Measurements from ENCODE around the gene UNC45B. TPM values are rescaled to one million over a fixed set of nuclear protein-coding genes. Genes with fewer than 3 reads are reported as not detected.

UNC45B gene
- total and polyA plus RNA-seq, 2 of the 13 experiments (the other 11 are each of a cell fraction or from before 2014, with no cell fraction given) = 0.01 TPM; not detected in 1

- ChIA-PET POLR2A (no interaction called here), CTCF (ENCODE audit: low intra/inter-chr PET ratio, low total read pairs) (no interaction called here)
- peaks cover 8 to 34% of the 10 kb centered on the region in 2 experiments; a peak in 3 of 5 replicates for H3K27me3 ChIP-seq (ENCODE audit: control insufficient read depth in 1 of 2, insufficient read depth in 2 of 2, low read length in 2 of 2)
- DNase-seq (ENCODE audit: low spot score) (peak; percentile 69), ATAC-seq (no peak), FAIRE-seq (no peak)
- WGBS (ENCODE audit: low lambda C conversion rate) = 11% methylated on average over 4 of the region's 4 CpGs
- intact Hi-C loops (cut with micrococcal nuclease; ENCODE audit: unreplicated experiment) = no loop called here
- peak overlapping the region; percentile 9; the same call in 1 of the 2 replicates for H3K4me2 ChIP-seq (ENCODE audit: low read depth, low read length)
- in situ Hi-C loops (cut with HindIII; ENCODE audit: extremely low pct_ligation_motif_present, low pct_unique_long_range_greater_than_20kb) = no loop called here
- no peaks in the 10 kb centered on the region for H3K36me3 ChIP-seq (replicated peaks in 1 of 2; ENCODE audit: control insufficient read depth in 1 of 2, insufficient read depth in 2 of 2, low read length in 2 of 2)
- H4K20me1 ChIP-seq (ENCODE audit: insufficient read depth, low read length) = no peaks in the 10 kb centered on the region
- H2AFZ ChIP-seq (ENCODE audit: low read length) = no peak overlapping the region
- H3K9me3 ChIP-seq (ENCODE audit: low read length) = no peaks in the 10 kb centered on the region
- H3K79me2 ChIP-seq (ENCODE audit: insufficient read depth, low read length) = peaks cover 6% of the 10 kb centered on the region
- no peak overlapping the region for H3K9ac ChIP-seq (ENCODE audit: insufficient read depth, low read depth, low read length)
- no TSS peak for BruUV-seq (replicated peaks)
- H3K4me1 ChIP-seq (ENCODE audit: insufficient read depth, low read length) = peaks cover 31% of the 10 kb centered on the region
- no peak overlapping the region for H3K27ac ChIP-seq (ENCODE audit: extremely low read length, insufficient read depth, low read length)
- H3K4me3 ChIP-seq (replicated peaks in 1 of 3; ENCODE audit: insufficient read depth in 1 of 3, low read depth in 2 of 3, low read length in 3 of 3) = no peak overlapping the region
- no peak for TF ChIP-seq ZNF709 (CRISPR knock-in tag; IDR thresholded peaks at IDR 0.05)
- 0 out of 2 replicates have a peak, but pooled peaks have one; percentile 11 for TF ChIP-seq ARID5B (CRISPR knock-in tag; IDR thresholded peaks at IDR 0.05)
- no peak for TF ChIP-seq SMAD1 (CRISPR knock-in tag; IDR thresholded peaks at IDR 0.05; ENCODE audit: borderline replicate concordance, low read depth)
- TF ChIP-seq, protein P1, sequence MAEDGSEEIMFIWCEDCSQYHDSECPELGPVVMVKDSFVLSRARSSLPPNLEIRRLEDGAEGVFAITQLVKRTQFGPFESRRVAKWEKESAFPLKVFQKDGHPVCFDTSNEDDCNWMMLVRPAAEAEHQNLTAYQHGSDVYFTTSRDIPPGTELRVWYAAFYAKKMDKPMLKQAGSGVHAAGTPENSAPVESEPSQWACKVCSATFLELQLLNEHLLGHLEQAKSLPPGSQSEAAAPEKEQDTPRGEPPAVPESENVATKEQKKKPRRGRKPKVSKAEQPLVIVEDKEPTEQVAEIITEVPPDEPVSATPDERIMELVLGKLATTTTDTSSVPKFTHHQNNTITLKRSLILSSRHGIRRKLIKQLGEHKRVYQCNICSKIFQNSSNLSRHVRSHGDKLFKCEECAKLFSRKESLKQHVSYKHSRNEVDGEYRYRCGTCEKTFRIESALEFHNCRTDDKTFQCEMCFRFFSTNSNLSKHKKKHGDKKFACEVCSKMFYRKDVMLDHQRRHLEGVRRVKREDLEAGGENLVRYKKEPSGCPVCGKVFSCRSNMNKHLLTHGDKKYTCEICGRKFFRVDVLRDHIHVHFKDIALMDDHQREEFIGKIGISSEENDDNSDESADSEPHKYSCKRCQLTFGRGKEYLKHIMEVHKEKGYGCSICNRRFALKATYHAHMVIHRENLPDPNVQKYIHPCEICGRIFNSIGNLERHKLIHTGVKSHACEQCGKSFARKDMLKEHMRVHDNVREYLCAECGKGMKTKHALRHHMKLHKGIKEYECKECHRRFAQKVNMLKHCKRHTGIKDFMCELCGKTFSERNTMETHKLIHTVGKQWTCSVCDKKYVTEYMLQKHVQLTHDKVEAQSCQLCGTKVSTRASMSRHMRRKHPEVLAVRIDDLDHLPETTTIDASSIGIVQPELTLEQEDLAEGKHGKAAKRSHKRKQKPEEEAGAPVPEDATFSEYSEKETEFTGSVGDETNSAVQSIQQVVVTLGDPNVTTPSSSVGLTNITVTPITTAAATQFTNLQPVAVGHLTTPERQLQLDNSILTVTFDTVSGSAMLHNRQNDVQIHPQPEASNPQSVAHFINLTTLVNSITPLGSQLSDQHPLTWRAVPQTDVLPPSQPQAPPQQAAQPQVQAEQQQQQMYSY (CRISPR knock-in tag; IDR thresholded peaks at IDR 0.05) = no peak
- TF ChIP-seq ZBTB21 (CRISPR knock-in tag; IDR thresholded peaks at IDR 0.05) = no peak
- TF ChIP-seq ZNF710 (CRISPR knock-in tag; IDR thresholded peaks at IDR 0.05; ENCODE audit: borderline replicate concordance) = peak; percentile 24; the same call in 1 of the 2 replicates
- TF ChIP-seq DMAP1 (CRISPR knock-in tag; IDR thresholded peaks at IDR 0.05) = no peak
- no peak for TF ChIP-seq POLR2A (IDR thresholded peaks at IDR 0.05; ENCODE audit: insufficient read depth in 1 of 2, low read depth in 2 of 2, low read length in 2 of 2)
- TF ChIP-seq, protein P2, sequence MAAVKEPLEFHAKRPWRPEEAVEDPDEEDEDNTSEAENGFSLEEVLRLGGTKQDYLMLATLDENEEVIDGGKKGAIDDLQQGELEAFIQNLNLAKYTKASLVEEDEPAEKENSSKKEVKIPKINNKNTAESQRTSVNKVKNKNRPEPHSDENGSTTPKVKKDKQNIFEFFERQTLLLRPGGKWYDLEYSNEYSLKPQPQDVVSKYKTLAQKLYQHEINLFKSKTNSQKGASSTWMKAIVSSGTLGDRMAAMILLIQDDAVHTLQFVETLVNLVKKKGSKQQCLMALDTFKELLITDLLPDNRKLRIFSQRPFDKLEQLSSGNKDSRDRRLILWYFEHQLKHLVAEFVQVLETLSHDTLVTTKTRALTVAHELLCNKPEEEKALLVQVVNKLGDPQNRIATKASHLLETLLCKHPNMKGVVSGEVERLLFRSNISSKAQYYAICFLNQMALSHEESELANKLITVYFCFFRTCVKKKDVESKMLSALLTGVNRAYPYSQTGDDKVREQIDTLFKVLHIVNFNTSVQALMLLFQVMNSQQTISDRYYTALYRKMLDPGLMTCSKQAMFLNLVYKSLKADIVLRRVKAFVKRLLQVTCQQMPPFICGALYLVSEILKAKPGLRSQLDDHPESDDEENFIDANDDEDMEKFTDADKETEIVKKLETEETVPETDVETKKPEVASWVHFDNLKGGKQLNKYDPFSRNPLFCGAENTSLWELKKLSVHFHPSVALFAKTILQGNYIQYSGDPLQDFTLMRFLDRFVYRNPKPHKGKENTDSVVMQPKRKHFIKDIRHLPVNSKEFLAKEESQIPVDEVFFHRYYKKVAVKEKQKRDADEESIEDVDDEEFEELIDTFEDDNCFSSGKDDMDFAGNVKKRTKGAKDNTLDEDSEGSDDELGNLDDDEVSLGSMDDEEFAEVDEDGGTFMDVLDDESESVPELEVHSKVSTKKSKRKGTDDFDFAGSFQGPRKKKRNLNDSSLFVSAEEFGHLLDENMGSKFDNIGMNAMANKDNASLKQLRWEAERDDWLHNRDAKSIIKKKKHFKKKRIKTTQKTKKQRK (IDR thresholded peaks at IDR 0.05; ENCODE audit: low read length) = no peak
- TF ChIP-seq ZNF557 (CRISPR knock-in tag; IDR thresholded peaks at IDR 0.05) = no peak
- TF ChIP-seq ZNF773 (CRISPR knock-in tag; IDR thresholded peaks at IDR 0.05; ENCODE audit: borderline replicate concordance) = no peak
Measured at GRCh38 chr17:35146214-35146833, 1.3 kb upstream of the UNC45B start.
